Spinal cord (tissue), 10 donors: ENCODE measurements around the gene PHLDB1. TPM values are rescaled to one million over a fixed set of nuclear protein-coding genes. Genes with fewer than 3 reads are reported as not detected.

Experiments used
- DNase-seq, 6 donors: peaks; one replicate each; pipeline versions ENCODE4 v3.0.0 to v3.0.0-alpha.2; 2013 to 2015; ENCODE audit warnings: low spot score in 6 of 6, low read depth in 4 of 6
- H3K27ac ChIP-seq: one replicate; pipeline ENCODE4 v1.5.1; 2013; ENCODE audit warnings: low read depth, low read length, control low read depth
- H3K27me3 ChIP-seq: one replicate; pipeline ENCODE4 v1.6.1; 2013; ENCODE audit warnings: low read length; ENCODE audit not compliant: control insufficient read depth, insufficient read depth
- H3K36me3 ChIP-seq: one replicate; pipeline ENCODE4 v1.6.1; 2013; ENCODE audit warnings: low read length; ENCODE audit not compliant: control insufficient read depth, insufficient read depth
- H3K4me1 ChIP-seq: one replicate; pipeline ENCODE4 v1.6.1; 2013; ENCODE audit warnings: low read length; ENCODE audit not compliant: control insufficient read depth, insufficient read depth
- H3K4me3 ChIP-seq: one replicate; pipeline ENCODE4 v1.5.1; 2013; ENCODE audit warnings: low read depth, low read length, control low read depth
- H3K9me3 ChIP-seq: one replicate; pipeline ENCODE4 v1.6.1; 2013; ENCODE audit warnings: low read length; ENCODE audit not compliant: control insufficient read depth, insufficient read depth
- WGBS: methylation state at CpG from one replicate; pipeline ENCODE4 v1.1.5; 2013; ENCODE audit warnings: missing lambda C conversion rate; ENCODE audit not compliant: insufficient coverage; 5-methylcytosine and 5-hydroxymethylcytosine counted together
- polyA plus RNA-seq, 2 donors: library from polyadenylated mRNA; unstranded; fragments of 120-200 nt; gene quantifications; one replicate each; pipeline ENCODE4 v1.2.1, GENCODE V29; 2013; ENCODE audit not compliant: insufficient read length in 2 of 2
- total RNA-seq, 2 donors: library from RNA; depleted of rRNA in 1 of 2; stranded (reverse); fragments of 120-200 nt in 1 of 2; fragments of >200 nt in 1 of 2; gene quantifications; one replicate each; pipeline versions ENCODE4 v1.2.3 to v1.2.4, GENCODE V29; 2013 to 2014
- donor health status: healthy.

Gene PHLDB1
- total and polyA plus RNA-seq, 4 donors, result 61.3 to 205 (median 115) TPM

GRCh38 chr11:118644496-118644895, 37.1 kb downstream of the PHLDB1 start:
- Histone ChIP-seq H3K27ac (no peak overlapping the region), H3K36me3 (peaks cover 92% of the 10 kb centered on the region), H3K27me3 (no peaks in the 10 kb centered on the region), H3K9me3 (no peaks in the 10 kb centered on the region), H3K4me1 (peaks cover 7% of the 10 kb centered on the region), H3K4me3 (no peak overlapping the region)
- DNase-seq, result no peak
- WGBS, result 95% methylated on average over 9 of the region's 10 CpGs

- Histone ChIP-seq H3K36me3 (peaks cover 92% of the 10 kb centered on the region), H3K27ac (no peak overlapping the region), H3K27me3 (no peaks in the 10 kb centered on the region), H3K4me3 (no peak overlapping the region), H3K4me1 (peaks cover 7% of the 10 kb centered on the region), H3K9me3 (no peaks in the 10 kb centered on the region)
- WGBS, result 92% methylated on average over 18 of the region's 24 CpGs
- DNase-seq, result no peak
Measured at GRCh38 chr11:118645066-118645715, 37.8 kb downstream of the PHLDB1 start.

- no peak for DNase-seq
- Histone ChIP-seq H3K4me3 (no peak overlapping the region), H3K4me1 (no peaks in the 10 kb centered on the region), H3K27ac (no peak overlapping the region), H3K36me3 (peaks cover 92% of the 10 kb centered on the region), H3K9me3 (no peaks in the 10 kb centered on the region), H3K27me3 (no peaks in the 10 kb centered on the region)
- 80% methylated on average over 3 of the region's 3 CpGs for WGBS
Measured at GRCh38 chr11:118646393-118646792, 39.0 kb downstream of the PHLDB1 start.

GRCh38 chr11:118648291-118648690, 40.9 kb downstream of the PHLDB1 start:
- no peaks in the 10 kb centered on the region for H3K9me3 ChIP-seq
- no peak for DNase-seq
- H3K4me1 ChIP-seq, result peaks cover 18% of the 10 kb centered on the region
- peaks cover 86% of the 10 kb centered on the region for H3K36me3 ChIP-seq
- WGBS, result 84% methylated on average over 4 of the region's 5 CpGs
- H3K27me3 ChIP-seq, result no peaks in the 10 kb centered on the region
- no peak overlapping the region for H3K27ac ChIP-seq
- H3K4me3 ChIP-seq, result no peak overlapping the region

GRCh38 chr11:118649941-118650340, 42.5 kb downstream of the PHLDB1 start:
- 83% methylated on average over 2 of the region's 10 CpGs for WGBS
- Histone ChIP-seq H3K27me3 (no peaks in the 10 kb centered on the region), H3K4me1 (peaks cover 18% of the 10 kb centered on the region), H3K9me3 (no peaks in the 10 kb centered on the region), H3K27ac (no peak overlapping the region), H3K36me3 (peaks cover 80% of the 10 kb centered on the region), H3K4me3 (no peak overlapping the region)
- DNase-seq, result no peak

GRCh38 chr11:118650366-118650765, 43.0 kb downstream of the PHLDB1 start:
- 97% methylated on average over 8 of the region's 8 CpGs for WGBS
- Histone ChIP-seq H3K27ac (no peak overlapping the region), H3K4me1 (peaks cover 18% of the 10 kb centered on the region), H3K36me3 (peaks cover 78% of the 10 kb centered on the region), H3K9me3 (no peaks in the 10 kb centered on the region), H3K27me3 (no peaks in the 10 kb centered on the region), H3K4me3 (no peak overlapping the region)
- no peak for DNase-seq

GRCh38 chr11:118651820-118652219, 44.4 kb downstream of the PHLDB1 start:
- Histone ChIP-seq H3K27ac (no peak overlapping the region), H3K27me3 (no peaks in the 10 kb centered on the region), H3K4me1 (peaks cover 30% of the 10 kb centered on the region), H3K36me3 (peaks cover 81% of the 10 kb centered on the region), H3K9me3 (no peaks in the 10 kb centered on the region), H3K4me3 (no peak overlapping the region)
- WGBS, result 82% methylated on average over 2 of the region's 3 CpGs
- no peak for DNase-seq

- H3K9me3 ChIP-seq, result no peaks in the 10 kb centered on the region
- peak in 4 of 6 donors; percentile 53 to 91 (median 67) for DNase-seq
- no peaks in the 10 kb centered on the region for H3K27me3 ChIP-seq
- peaks cover 84% of the 10 kb centered on the region for H3K36me3 ChIP-seq
- peak overlapping the region; percentile 4 for H3K27ac ChIP-seq
- WGBS, result 34% methylated on average over 4 of the region's 4 CpGs
- H3K4me3 ChIP-seq, result no peak overlapping the region
- peaks cover 39% of the 10 kb centered on the region for H3K4me1 ChIP-seq
Measured at GRCh38 chr11:118652681-118653181, 45.3 kb downstream of the PHLDB1 start.

- Histone ChIP-seq H3K27me3 (no peaks in the 10 kb centered on the region), H3K36me3 (peaks cover 84% of the 10 kb centered on the region), H3K27ac (no peak overlapping the region), H3K9me3 (no peaks in the 10 kb centered on the region), H3K4me1 (peaks cover 50% of the 10 kb centered on the region), H3K4me3 (no peak overlapping the region)
- DNase-seq, result no peak
- WGBS, result 90% methylated on average over 8 of the region's 8 CpGs
Measured at GRCh38 chr11:118653684-118654390, 46.4 kb downstream of the PHLDB1 start.
